H1 (cell line): ENCODE data around the gene GSK3B.

ENCODE experiments used
- CBX5 ChIP-seq: fragments of 300-800, 300-1000 bp; sonication (generic); IDR thresholded peaks from 2 replicates; pipeline ENCODE4 v1.7.1; 2016; ENCODE audit warnings: antibody characterized with exemption, low read length, low read depth
- EGR1 ChIP-seq: IDR thresholded peaks from 2 replicates; pipeline ENCODE4 v1.6.1; 2011; ENCODE audit warnings: low read depth, low read length, borderline replicate concordance
- EZH2 ChIP-seq: fragments of 200-600 bp; sonication (generic); IDR thresholded peaks from 2 replicates; pipeline ENCODE4 v1.7.1; 2012; ENCODE audit warnings: low read depth, mild to moderate bottlenecking, moderate library complexity, low read length, inconsistent platforms; ENCODE audit not compliant: severe bottlenecking
- FOSL1 ChIP-seq: IDR thresholded peaks from 2 replicates; pipeline ENCODE4 v1.6.1; 2011; ENCODE audit warnings: mild to moderate bottlenecking, low read depth, low read length, moderate library complexity; ENCODE audit not compliant: insufficient read depth
- GTF2F1 ChIP-seq: IDR thresholded peaks from 2 replicates; pipeline ENCODE4 v1.6.1; 2012; ENCODE audit warnings: low read depth, low read length, improper control_type of control experiment, borderline replicate concordance
- JUND ChIP-seq: IDR thresholded peaks from 2 replicates; pipeline ENCODE4 v1.6.1; 2011; ENCODE audit warnings: mild to moderate bottlenecking, improper control_type of control experiment, low read length
- MAX ChIP-seq: IDR thresholded peaks from 2 replicates; pipeline ENCODE4 v1.6.1; 2012; ENCODE audit warnings: inconsistent platforms
- POLR2A ChIP-seq, 2 experiments: IDR thresholded peaks; 1 replicate in 1 of 2; 2 replicates in 1 of 2; pipeline ENCODE4 v1.6.1; 2011; ENCODE audit warnings: low read depth in 2 of 2, low read length in 2 of 2, mild to moderate bottlenecking in 2 of 2; ENCODE audit errors: control extremely low read depth in 1 of 2
- SIN3A ChIP-seq, 2 experiments: IDR thresholded peaks in 1 of 2; conservative IDR thresholded peaks in 1 of 2; 2 replicates each; pipeline ENCODE4 v1.6.1; 2011 to 2012; ENCODE audit warnings: low read length in 2 of 2, improper control_type of control experiment in 1 of 2, low read depth in 1 of 2, mild to moderate bottlenecking in 1 of 2
- TBP ChIP-seq: IDR thresholded peaks from 2 replicates; pipeline ENCODE4 v1.6.1; 2011; ENCODE audit warnings: low read depth, low read length, improper control_type of control experiment
- YY1 ChIP-seq: IDR thresholded peaks from 2 replicates; pipeline ENCODE4 v1.6.1; 2011; ENCODE audit warnings: low read depth, mild to moderate bottlenecking, low read length
- TF ChIP-seq, protein P1 (sequence below), 3 experiments: IDR thresholded peaks; 1 replicate in 2 of 3; 2 replicates in 1 of 3; pipeline versions ENCODE4 v1.5.1 to v1.6.1; 2011; ENCODE audit warnings: low read length in 3 of 3, mild to moderate bottlenecking in 3 of 3, inconsistent platforms in 2 of 3, low read depth in 1 of 3, moderate library complexity in 1 of 3; ENCODE audit not compliant: insufficient read depth in 1 of 3; ENCODE audit errors: control extremely low read depth in 1 of 3
- TF ChIP-seq, protein P2 (sequence below): IDR thresholded peaks from 2 replicates; pipeline ENCODE4 v1.6.1; 2011; ENCODE audit warnings: low read depth, mild to moderate bottlenecking, low read length; ENCODE audit not compliant: insufficient read depth

DNA sequence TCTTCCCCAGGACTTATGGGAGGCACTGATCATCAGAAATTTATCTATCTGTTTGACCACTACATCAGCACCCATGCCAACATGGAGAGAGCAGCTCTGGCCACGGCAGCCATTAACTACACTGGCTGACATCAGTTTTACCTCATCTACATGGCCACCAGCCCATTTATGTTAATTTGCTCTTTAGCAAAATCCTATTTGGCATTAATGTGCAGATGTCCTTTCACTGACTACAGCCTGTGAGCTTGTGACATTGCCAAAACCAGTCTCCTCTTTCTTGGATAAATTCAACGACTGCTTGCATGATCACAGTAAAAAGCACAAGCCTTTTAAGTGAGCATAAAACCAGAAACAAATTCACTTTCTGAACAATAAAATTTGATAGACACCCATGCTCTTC lies 264.8 kb downstream of the GSK3B start:
- no peak for TF ChIP-seq EZH2
- TF ChIP-seq, protein P1, sequence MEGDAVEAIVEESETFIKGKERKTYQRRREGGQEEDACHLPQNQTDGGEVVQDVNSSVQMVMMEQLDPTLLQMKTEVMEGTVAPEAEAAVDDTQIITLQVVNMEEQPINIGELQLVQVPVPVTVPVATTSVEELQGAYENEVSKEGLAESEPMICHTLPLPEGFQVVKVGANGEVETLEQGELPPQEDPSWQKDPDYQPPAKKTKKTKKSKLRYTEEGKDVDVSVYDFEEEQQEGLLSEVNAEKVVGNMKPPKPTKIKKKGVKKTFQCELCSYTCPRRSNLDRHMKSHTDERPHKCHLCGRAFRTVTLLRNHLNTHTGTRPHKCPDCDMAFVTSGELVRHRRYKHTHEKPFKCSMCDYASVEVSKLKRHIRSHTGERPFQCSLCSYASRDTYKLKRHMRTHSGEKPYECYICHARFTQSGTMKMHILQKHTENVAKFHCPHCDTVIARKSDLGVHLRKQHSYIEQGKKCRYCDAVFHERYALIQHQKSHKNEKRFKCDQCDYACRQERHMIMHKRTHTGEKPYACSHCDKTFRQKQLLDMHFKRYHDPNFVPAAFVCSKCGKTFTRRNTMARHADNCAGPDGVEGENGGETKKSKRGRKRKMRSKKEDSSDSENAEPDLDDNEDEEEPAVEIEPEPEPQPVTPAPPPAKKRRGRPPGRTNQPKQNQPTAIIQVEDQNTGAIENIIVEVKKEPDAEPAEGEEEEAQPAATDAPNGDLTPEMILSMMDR (IDR thresholded peaks at IDR 0.05; ENCODE audit: control extremely low read depth in 1 of 3, insufficient read depth in 1 of 3, low read depth in 1 of 3, low read length in 3 of 3) = no peak
- no peak for TF ChIP-seq POLR2A (IDR thresholded peaks at IDR 0.05; ENCODE audit: control extremely low read depth in 1 of 2, low read depth in 2 of 2, low read length in 2 of 2)
- 0 out of 2 replicates have a peak, but pooled peaks have one; percentile 41 for TF ChIP-seq YY1
- no peak for TF ChIP-seq EGR1
- no peak for TF ChIP-seq FOSL1
- TF ChIP-seq TBP = no peak
- no peak for TF ChIP-seq MAX
- TF ChIP-seq SIN3A (conservative IDR thresholded peaks at IDR 0.05 in 1 of 2, IDR thresholded peaks at IDR 0.05 in 1 of 2; ENCODE audit: low read depth in 1 of 2, low read length in 2 of 2) = no peak
- TF ChIP-seq GTF2F1 = no peak
- TF ChIP-seq, protein P2, sequence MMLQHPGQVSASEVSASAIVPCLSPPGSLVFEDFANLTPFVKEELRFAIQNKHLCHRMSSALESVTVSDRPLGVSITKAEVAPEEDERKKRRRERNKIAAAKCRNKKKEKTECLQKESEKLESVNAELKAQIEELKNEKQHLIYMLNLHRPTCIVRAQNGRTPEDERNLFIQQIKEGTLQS = no peak
- no peak for TF ChIP-seq JUND
- no peak for TF ChIP-seq CBX5
